ENCODE data around the gene EXOC6.

DNA sequence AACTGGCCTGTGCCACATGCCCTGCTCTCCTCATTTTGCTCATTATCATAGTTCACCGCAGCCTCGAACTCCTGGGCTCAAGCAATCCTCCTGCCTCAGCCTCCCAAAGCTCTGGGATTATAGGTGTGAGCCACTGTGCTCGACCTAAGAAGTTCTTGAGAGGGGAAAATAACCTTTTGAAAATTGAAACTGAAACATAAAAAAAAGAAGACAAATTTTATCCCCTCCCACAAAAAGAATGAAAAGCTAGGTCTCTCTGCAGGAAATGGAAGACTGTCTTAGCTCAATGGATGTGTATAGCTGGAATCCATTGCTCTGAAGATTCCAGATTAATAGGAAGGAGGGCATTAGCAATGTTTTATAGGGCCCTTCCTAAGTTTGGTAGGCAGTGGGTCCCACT is 2.0 kb upstream of the EXOC6 start:
- TF ChIP-seq, protein P1, sequence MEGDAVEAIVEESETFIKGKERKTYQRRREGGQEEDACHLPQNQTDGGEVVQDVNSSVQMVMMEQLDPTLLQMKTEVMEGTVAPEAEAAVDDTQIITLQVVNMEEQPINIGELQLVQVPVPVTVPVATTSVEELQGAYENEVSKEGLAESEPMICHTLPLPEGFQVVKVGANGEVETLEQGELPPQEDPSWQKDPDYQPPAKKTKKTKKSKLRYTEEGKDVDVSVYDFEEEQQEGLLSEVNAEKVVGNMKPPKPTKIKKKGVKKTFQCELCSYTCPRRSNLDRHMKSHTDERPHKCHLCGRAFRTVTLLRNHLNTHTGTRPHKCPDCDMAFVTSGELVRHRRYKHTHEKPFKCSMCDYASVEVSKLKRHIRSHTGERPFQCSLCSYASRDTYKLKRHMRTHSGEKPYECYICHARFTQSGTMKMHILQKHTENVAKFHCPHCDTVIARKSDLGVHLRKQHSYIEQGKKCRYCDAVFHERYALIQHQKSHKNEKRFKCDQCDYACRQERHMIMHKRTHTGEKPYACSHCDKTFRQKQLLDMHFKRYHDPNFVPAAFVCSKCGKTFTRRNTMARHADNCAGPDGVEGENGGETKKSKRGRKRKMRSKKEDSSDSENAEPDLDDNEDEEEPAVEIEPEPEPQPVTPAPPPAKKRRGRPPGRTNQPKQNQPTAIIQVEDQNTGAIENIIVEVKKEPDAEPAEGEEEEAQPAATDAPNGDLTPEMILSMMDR (IDR thresholded peaks at IDR 0.05 in 8 of 11, conservative IDR thresholded peaks at IDR 0.05 in 3 of 11), result no peak
- TF ChIP-seq POLR2A (IDR thresholded peaks at IDR 0.05), result no peak
